ENCODE measurements around the gene SPEN.

SPEN gene

GRCh38 chr1:15988856-15989736, 141.6 kb downstream of the SPEN start:
- Histone ChIP-seq H3K27ac (ENCODE audit: extremely low read depth, low read depth, low read length) (no peak overlapping the region), H3K4me3 (ENCODE audit: low read depth, low read length) (no peak overlapping the region), H3K4me1 (ENCODE audit: control insufficient read depth, insufficient read depth, low read length) (no peaks in the 10 kb centered on the region), H3K9me3 (ENCODE audit: control insufficient read depth, insufficient read depth, low read depth, low read length) (no peaks in the 10 kb centered on the region), H3K36me3 (ENCODE audit: control insufficient read depth in 2 of 2, insufficient read depth in 1 of 2, low read length in 2 of 2) (no peaks in the 10 kb centered on the region)
- TF ChIP-seq ZNF366 (tag by site-specific recombination; conservative IDR thresholded peaks at IDR 0.05): peak; percentile 49
- TF ChIP-seq ZBTB1 (tag by site-specific recombination; IDR thresholded peaks at IDR 0.05): no peak
- ChIA-PET CTCF (no interaction called here), POLR2A (interaction anchor here (0.7 kb wide), 1 partner anchor 203 kb away, joined by 5 read pairs; no protein-coding TSS in a partner anchor)

GRCh38 chr1:15989776-15990175, 142.3 kb downstream of the SPEN start:
- CTCF ChIA-PET: interaction anchor here (0.7 kb wide), 1 partner anchor 17 kb away, joined by 3 read pairs; no protein-coding TSS in a partner anchor
- H3K36me3 ChIP-seq (ENCODE audit: control insufficient read depth in 2 of 2, insufficient read depth in 1 of 2, low read length in 2 of 2): no peaks in the 10 kb centered on the region
- POLR2A ChIA-PET: no interaction called here

More at GRCh38 chr1:15989776-15990175, 142.3 kb downstream of the SPEN start:
- TF ChIP-seq GFI1B (tag by site-specific recombination; IDR thresholded peaks at IDR 0.05) (no peak), KLF9 (tag by site-specific recombination; IDR thresholded peaks at IDR 0.05; ENCODE audit: low read depth) (no peak), ZNF544 (tag by site-specific recombination; IDR thresholded peaks at IDR 0.05) (no peak), ZSCAN18 (tag by site-specific recombination; IDR thresholded peaks at IDR 0.05) (no peak), PBX3 (CRISPR knock-in tag; IDR thresholded peaks at IDR 0.05) (no peak), ZNF670 (tag by site-specific recombination; IDR thresholded peaks at IDR 0.05; ENCODE audit: low read depth) (no peak), ZNF18 (tag by site-specific recombination; IDR thresholded peaks at IDR 0.05) (no peak), ZNF16 (tag by site-specific recombination; IDR thresholded peaks at IDR 0.05; ENCODE audit: low read depth) (no peak), ZNF341 (tag by site-specific recombination; IDR thresholded peaks at IDR 0.05; ENCODE audit: low read depth) (no peak), ZNF488 (tag by site-specific recombination; IDR thresholded peaks at IDR 0.05) (no peak), GLIS1 (tag by site-specific recombination; IDR thresholded peaks at IDR 0.05) (no peak), ZEB2 (tag by site-specific recombination; IDR thresholded peaks at IDR 0.05) (no peak), ZNF37A (tag by site-specific recombination; IDR thresholded peaks at IDR 0.05) (no peak), OVOL3 (tag by site-specific recombination; IDR thresholded peaks at IDR 0.05) (no peak), ZBTB17 (tag by site-specific recombination; IDR thresholded peaks at IDR 0.05) (no peak), SP2 (tag by site-specific recombination; IDR thresholded peaks at IDR 0.05) (no peak), ZSCAN23 (tag by site-specific recombination; IDR thresholded peaks at IDR 0.05) (no peak), ZNF510 (tag by site-specific recombination; IDR thresholded peaks at IDR 0.05; ENCODE audit: insufficient replicate concordance) (no peak), ELK4 (IDR thresholded peaks at IDR 0.05; ENCODE audit: borderline replicate concordance, low read depth, low read length) (no peak)
- no peak overlapping the region for H3K27ac ChIP-seq (ENCODE audit: extremely low read depth, low read depth, low read length)
- no peak overlapping the region for H3K4me3 ChIP-seq (ENCODE audit: low read depth, low read length)
- no peaks in the 10 kb centered on the region for H3K9me3 ChIP-seq (ENCODE audit: control insufficient read depth, insufficient read depth, low read depth, low read length)
- H3K4me1 ChIP-seq (ENCODE audit: control insufficient read depth, insufficient read depth, low read length): no peaks in the 10 kb centered on the region
